ENCODE data around the gene HERC2.

HERC2 gene

DNA sequence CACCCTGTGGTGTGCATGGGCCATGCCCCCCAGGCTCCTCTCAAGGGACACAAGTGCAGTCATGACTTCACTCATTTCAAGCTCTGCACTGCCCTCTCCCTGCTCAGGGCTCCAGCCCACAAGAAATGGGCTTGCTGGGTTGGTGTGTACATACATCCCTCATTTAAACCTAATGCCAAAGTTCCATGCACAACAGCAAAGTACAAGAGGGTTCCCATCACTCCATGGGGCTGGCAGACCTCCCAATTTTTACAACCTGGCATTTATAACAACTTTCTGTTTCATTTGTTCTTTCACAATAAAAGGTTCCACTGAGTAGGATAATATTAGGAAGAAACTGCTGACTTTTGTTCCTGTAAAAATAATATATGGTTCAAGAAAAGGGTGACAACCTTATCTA is 54.3 kb downstream of the HERC2 start:
- no peaks in the 10 kb centered on the region for H3K4me1 ChIP-seq (ENCODE audit: low read depth, poor library complexity, severe bottlenecking)
- no peak overlapping the region for H3K9ac ChIP-seq
- H3K4me2 ChIP-seq = no peak overlapping the region
- H4K20me1 ChIP-seq (ENCODE audit: insufficient read depth) = no peaks in the 10 kb centered on the region
- H3K79me2 ChIP-seq (ENCODE audit: insufficient read depth, low read depth) = no peaks in the 10 kb centered on the region
- no peaks in the 10 kb centered on the region; the same call in 1 of the 2 replicates for H3K36me3 ChIP-seq (ENCODE audit: insufficient read depth)
- no peak overlapping the region for H3K27ac ChIP-seq
- H2AFZ ChIP-seq (ENCODE audit: low read depth) = no peak overlapping the region
- H3K27me3 ChIP-seq (ENCODE audit: insufficient read depth, low read depth) = no peaks in the 10 kb centered on the region
- no peak overlapping the region for H3K4me3 ChIP-seq (IDR thresholded peaks at IDR 0.05; ENCODE audit: insufficient read depth, low read depth, low read length)
- TF ChIP-seq, protein P1, sequence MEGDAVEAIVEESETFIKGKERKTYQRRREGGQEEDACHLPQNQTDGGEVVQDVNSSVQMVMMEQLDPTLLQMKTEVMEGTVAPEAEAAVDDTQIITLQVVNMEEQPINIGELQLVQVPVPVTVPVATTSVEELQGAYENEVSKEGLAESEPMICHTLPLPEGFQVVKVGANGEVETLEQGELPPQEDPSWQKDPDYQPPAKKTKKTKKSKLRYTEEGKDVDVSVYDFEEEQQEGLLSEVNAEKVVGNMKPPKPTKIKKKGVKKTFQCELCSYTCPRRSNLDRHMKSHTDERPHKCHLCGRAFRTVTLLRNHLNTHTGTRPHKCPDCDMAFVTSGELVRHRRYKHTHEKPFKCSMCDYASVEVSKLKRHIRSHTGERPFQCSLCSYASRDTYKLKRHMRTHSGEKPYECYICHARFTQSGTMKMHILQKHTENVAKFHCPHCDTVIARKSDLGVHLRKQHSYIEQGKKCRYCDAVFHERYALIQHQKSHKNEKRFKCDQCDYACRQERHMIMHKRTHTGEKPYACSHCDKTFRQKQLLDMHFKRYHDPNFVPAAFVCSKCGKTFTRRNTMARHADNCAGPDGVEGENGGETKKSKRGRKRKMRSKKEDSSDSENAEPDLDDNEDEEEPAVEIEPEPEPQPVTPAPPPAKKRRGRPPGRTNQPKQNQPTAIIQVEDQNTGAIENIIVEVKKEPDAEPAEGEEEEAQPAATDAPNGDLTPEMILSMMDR (conservative IDR thresholded peaks at IDR 0.05; ENCODE audit: low read depth, low read length) = no peak

DNA sequence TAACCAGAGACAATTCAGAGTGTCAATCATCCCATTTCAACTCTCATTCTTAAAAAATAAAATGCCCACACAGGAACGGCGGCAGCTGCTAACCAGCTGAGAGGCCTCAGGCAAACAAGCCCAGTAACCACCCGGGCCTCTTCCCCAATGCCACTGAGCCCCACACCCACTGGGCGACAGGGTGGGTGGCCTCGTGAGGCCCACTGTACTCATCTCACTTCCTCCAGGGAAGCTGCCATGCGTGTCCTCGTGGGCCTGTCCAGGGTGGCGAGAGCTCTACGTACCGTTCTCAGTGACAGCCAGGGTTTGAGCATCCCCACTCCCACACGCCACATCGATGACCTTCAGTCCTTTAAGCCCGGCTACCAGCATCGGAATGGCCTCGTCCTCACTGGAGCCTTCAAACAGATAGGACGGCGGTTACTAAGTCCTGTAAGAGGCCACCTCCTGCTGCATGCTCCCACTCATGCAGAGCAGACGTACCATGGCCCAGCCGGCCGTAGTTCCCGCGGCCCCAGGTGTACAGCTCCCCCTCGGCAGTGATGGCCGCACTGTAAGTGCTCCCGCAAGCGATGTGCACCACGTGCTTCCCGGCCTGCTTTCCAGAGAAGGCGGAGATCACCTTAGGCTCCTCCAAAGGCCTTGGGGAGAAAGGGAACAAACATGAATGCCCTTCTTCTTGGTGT is 56.5 kb downstream of the HERC2 start:
- H3K9ac ChIP-seq = no peak overlapping the region
- no peaks in the 10 kb centered on the region for H3K27me3 ChIP-seq (ENCODE audit: insufficient read depth, low read depth)
- no peaks in the 10 kb centered on the region; the same call in 1 of the 2 replicates for H3K36me3 ChIP-seq (ENCODE audit: insufficient read depth)
- TF ChIP-seq, protein P1 (conservative IDR thresholded peaks at IDR 0.05; ENCODE audit: low read depth, low read length) = no peak
- H3K27ac ChIP-seq = no peak overlapping the region
- no peak overlapping the region for H3K4me2 ChIP-seq
- H3K4me3 ChIP-seq (IDR thresholded peaks at IDR 0.05; ENCODE audit: insufficient read depth, low read depth, low read length) = no peak overlapping the region
- no peaks in the 10 kb centered on the region for H3K4me1 ChIP-seq (ENCODE audit: low read depth, poor library complexity, severe bottlenecking)
- no peak overlapping the region for H2AFZ ChIP-seq (ENCODE audit: low read depth)
- no peaks in the 10 kb centered on the region for H4K20me1 ChIP-seq (ENCODE audit: insufficient read depth)
- no peaks in the 10 kb centered on the region for H3K79me2 ChIP-seq (ENCODE audit: insufficient read depth, low read depth)

DNA sequence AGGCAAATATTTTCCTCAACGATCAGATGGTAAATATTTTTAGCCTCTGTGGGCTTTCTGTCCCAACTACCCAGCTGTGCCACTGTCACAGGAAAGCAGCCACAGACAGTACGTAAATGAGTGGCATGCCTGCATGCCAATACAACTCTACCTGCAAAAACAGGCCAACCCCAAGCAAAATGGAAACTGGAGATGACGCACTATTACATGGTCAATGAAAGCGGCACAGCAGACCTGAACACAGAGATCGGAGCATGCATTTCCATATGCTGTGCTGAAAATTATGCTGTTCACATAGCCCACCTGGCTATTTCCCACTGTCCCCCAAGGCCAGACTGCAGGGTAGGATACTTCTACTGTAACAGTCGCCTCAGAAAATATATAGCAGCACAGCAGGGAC is 57.8 kb downstream of the HERC2 start:
- Histone ChIP-seq H3K79me2 (ENCODE audit: insufficient read depth, low read depth) (no peaks in the 10 kb centered on the region), H3K36me3 (ENCODE audit: insufficient read depth) (no peaks in the 10 kb centered on the region; the same call in 1 of the 2 replicates), H2AFZ (ENCODE audit: low read depth) (no peak overlapping the region), H3K4me3 (IDR thresholded peaks at IDR 0.05; ENCODE audit: insufficient read depth, low read depth, low read length) (no peak overlapping the region), H3K27me3 (ENCODE audit: insufficient read depth, low read depth) (no peaks in the 10 kb centered on the region), H3K4me2 (no peak overlapping the region), H3K4me1 (ENCODE audit: low read depth, poor library complexity, severe bottlenecking) (no peaks in the 10 kb centered on the region), H3K9ac (no peak overlapping the region), H4K20me1 (ENCODE audit: insufficient read depth) (no peaks in the 10 kb centered on the region), H3K27ac (no peak overlapping the region)
- TF ChIP-seq, protein P1 (conservative IDR thresholded peaks at IDR 0.05; ENCODE audit: low read depth, low read length) = no peak

DNA sequence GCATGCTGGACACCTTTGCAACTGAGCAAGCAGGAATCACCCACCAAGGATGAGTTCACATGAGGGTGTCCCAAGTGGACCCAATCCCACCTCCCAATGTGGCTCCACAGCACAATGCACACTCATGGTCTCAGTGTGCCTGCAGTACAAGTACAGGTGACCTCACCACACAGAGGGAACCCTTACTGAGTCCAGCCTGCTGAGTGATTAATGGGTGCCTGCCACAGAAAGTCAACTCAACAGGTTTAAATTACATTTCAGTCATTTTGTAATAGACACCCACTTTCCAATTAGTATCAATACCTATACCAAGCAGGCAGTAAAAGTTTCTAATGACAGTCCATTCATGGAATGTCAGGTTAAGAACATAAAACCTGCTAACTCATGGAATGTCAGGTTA is 59.5 kb downstream of the HERC2 start:
- TF ChIP-seq, protein P1 (conservative IDR thresholded peaks at IDR 0.05; ENCODE audit: low read depth, low read length) = no peak
- H3K36me3 ChIP-seq (ENCODE audit: insufficient read depth) = no peaks in the 10 kb centered on the region
- H3K4me1 ChIP-seq (ENCODE audit: low read depth, poor library complexity, severe bottlenecking) = no peaks in the 10 kb centered on the region

More for the DNA sequence above, 59.5 kb downstream of the HERC2 start:
- Histone ChIP-seq H3K4me3 (IDR thresholded peaks at IDR 0.05; ENCODE audit: insufficient read depth, low read depth, low read length) (no peak overlapping the region), H4K20me1 (ENCODE audit: insufficient read depth) (no peaks in the 10 kb centered on the region), H2AFZ (ENCODE audit: low read depth) (no peak overlapping the region), H3K27ac (no peak overlapping the region), H3K27me3 (ENCODE audit: insufficient read depth, low read depth) (no peaks in the 10 kb centered on the region), H3K79me2 (ENCODE audit: insufficient read depth, low read depth) (no peaks in the 10 kb centered on the region), H3K9ac (no peak overlapping the region), H3K4me2 (no peak overlapping the region)

All from KMS-11 (cell line).